Natural killer cell (primary cell): ENCODE data around the gene RXFP2. TPM values are rescaled to one million over a fixed set of nuclear protein-coding genes. Genes with fewer than 3 reads are reported as not detected.

Experiments
- ATAC-seq, 3 donors: fragments of 150-1000 bp in 2 of 3; fragments of 200-7000 bp in 1 of 3; cut with Tn5 transposase; 1 replicate in 1 of 3; 2 replicates in 2 of 3; pipeline ENCODE4 v1.10.0; 2021; ENCODE audit warnings: mild to moderate bottlenecking in 2 of 3, moderate library complexity in 2 of 3
- DNase-seq, 2 donors: peaks; one replicate each; pipeline versions ENCODE4 v3.0.0 to v3.0.0-alpha.2; 2013 to 2021; ENCODE audit warnings: mixed read lengths in 1 of 2
- H3K27ac ChIP-seq: one replicate; pipeline ENCODE4 v1.5.1; 2013; ENCODE audit warnings: mild to moderate bottlenecking, low read length
- H3K27me3 ChIP-seq: one replicate; pipeline ENCODE4 v1.6.1; 2013; ENCODE audit warnings: low read length; ENCODE audit not compliant: control insufficient read depth, insufficient read depth
- H3K36me3 ChIP-seq: one replicate; pipeline ENCODE4 v1.6.1; 2013; ENCODE audit warnings: low read length; ENCODE audit not compliant: control insufficient read depth, insufficient read depth
- H3K4me1 ChIP-seq: one replicate; pipeline ENCODE4 v1.6.1; 2013; ENCODE audit warnings: low read length; ENCODE audit not compliant: control insufficient read depth, insufficient read depth
- H3K4me3 ChIP-seq: one replicate; pipeline ENCODE4 v1.5.1; 2013; ENCODE audit warnings: low read length
- H3K9me3 ChIP-seq: one replicate; pipeline ENCODE4 v1.6.1; 2013; ENCODE audit warnings: low read length; ENCODE audit not compliant: control insufficient read depth, insufficient read depth
- H3K27ac Mint-ChIP-seq, 2 donors: one replicate each; pipeline ENCODE4 v1.8.0; 2022; ENCODE audit warnings: mild to moderate bottlenecking in 2 of 2, mixed read lengths in 2 of 2, moderate library complexity in 1 of 2
- H3K27me3 Mint-ChIP-seq, 2 donors: one replicate each; pipeline ENCODE4 v1.8.0; 2022; ENCODE audit warnings: low read depth in 2 of 2, mixed read lengths in 2 of 2
- H3K36me3 Mint-ChIP-seq: one replicate; pipeline ENCODE4 v1.8.0; 2022; ENCODE audit warnings: mixed read lengths
- H3K4me1 Mint-ChIP-seq, 2 donors: one replicate each; pipeline ENCODE4 v1.8.0; 2022; ENCODE audit warnings: mixed read lengths in 2 of 2
- H3K4me3 Mint-ChIP-seq: one replicate; pipeline ENCODE4 v1.8.0; 2022; ENCODE audit warnings: mild to moderate bottlenecking, moderate library complexity, mixed read lengths
- H3K9me3 Mint-ChIP-seq, 2 donors: one replicate each; pipeline ENCODE4 v1.8.0; 2022; ENCODE audit warnings: mixed read lengths in 2 of 2
- WGBS: methylation state at CpG from one replicate; pipeline ENCODE4 v1.1.7; 2013; ENCODE audit warnings: missing lambda C conversion rate; ENCODE audit not compliant: insufficient coverage; 5-methylcytosine and 5-hydroxymethylcytosine counted together
- intact Hi-C: fragments of 100-400 bp; cut with micrococcal nuclease; formaldehyde crosslinking; loops from one replicate; pipeline ENCODE4 v1.14.2; 2022
- total RNA-seq, 4 donors: library from RNA; stranded (reverse); fragments of 120-200 nt in 1 of 4; gene quantifications; one replicate each; pipeline versions ENCODE4 v1.2.3 to v1.2.4, GENCODE V29; 2013 to 2022
- TF ChIP-seq, protein P1 (sequence below): fragments of 200-600 bp; IDR thresholded peaks from one replicate; pipeline ENCODE4 v1.8.0; 2022; ENCODE audit warnings: antibody characterized with exemption

Gene RXFP2
- total RNA-seq, 3 donors from 2014 or later (not counting 1 experiment from before 2014, with no cell fraction given): not detected

DNA sequence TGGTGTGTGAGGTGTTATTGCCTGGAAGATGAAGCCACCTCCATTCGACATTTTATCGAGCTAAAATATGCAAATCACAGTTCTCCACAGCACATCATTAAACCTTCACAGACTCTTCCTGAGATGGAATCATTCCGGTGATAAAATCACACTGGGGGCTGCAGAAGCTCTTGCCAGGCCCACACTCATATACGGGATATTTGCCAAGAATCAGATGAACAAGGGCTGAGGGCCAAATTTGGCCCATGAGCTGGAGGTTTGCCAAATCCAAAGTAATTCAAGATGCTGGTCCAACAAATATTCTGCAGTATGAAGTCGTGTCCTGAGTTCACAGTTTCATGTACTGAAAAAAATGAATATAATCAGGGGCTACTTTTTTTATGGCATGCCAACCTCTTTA lies 16.7 kb upstream of the RXFP2 start:
- Mint-ChIP-seq H3K4me1 (no peaks in the 10 kb centered on the region), H3K4me3 (no peak overlapping the region), H3K36me3 (no peaks in the 10 kb centered on the region), H3K9me3 (no peaks in the 10 kb centered on the region), H3K27me3 (peaks cover 19 to 25% of the 10 kb centered on the region in 2 donors), H3K27ac (no peak overlapping the region)
- ATAC-seq: no peak
- WGBS: 86% methylated on average over 4 of the region's 5 CpGs
- Histone ChIP-seq H3K4me1 (no peaks in the 10 kb centered on the region), H3K36me3 (no peaks in the 10 kb centered on the region), H3K9me3 (no peaks in the 10 kb centered on the region), H3K27me3 (no peaks in the 10 kb centered on the region), H3K4me3 (no peak overlapping the region), H3K27ac (no peak overlapping the region)
- intact Hi-C loops: no loop called here
- TF ChIP-seq, protein P1, sequence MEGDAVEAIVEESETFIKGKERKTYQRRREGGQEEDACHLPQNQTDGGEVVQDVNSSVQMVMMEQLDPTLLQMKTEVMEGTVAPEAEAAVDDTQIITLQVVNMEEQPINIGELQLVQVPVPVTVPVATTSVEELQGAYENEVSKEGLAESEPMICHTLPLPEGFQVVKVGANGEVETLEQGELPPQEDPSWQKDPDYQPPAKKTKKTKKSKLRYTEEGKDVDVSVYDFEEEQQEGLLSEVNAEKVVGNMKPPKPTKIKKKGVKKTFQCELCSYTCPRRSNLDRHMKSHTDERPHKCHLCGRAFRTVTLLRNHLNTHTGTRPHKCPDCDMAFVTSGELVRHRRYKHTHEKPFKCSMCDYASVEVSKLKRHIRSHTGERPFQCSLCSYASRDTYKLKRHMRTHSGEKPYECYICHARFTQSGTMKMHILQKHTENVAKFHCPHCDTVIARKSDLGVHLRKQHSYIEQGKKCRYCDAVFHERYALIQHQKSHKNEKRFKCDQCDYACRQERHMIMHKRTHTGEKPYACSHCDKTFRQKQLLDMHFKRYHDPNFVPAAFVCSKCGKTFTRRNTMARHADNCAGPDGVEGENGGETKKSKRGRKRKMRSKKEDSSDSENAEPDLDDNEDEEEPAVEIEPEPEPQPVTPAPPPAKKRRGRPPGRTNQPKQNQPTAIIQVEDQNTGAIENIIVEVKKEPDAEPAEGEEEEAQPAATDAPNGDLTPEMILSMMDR: no peak
- no peak for DNase-seq

DNA sequence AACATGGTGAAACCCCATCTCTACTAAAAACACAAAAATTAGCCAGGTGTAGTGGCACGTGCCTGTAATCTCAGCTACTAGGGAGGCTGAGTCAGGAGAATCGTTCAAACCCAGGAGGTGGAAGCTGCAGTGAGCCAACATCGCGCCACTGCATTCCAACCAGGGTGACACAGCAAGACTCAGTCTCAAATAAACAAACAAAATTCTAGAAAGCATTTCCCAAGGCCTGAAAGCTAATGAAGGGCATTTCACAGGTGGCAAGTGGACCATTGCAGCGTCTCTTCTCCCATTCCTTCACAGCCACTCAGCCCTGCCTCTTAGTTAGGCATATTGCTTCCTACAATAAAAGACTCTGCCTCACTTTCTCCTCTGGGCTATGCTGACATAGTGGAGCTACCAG lies 13.5 kb upstream of the RXFP2 start:
- ATAC-seq (no peak), DNase-seq (no peak)
- intact Hi-C loops: no loop called here
- no peak overlapping the region for H3K4me3 Mint-ChIP-seq
- H3K27ac Mint-ChIP-seq: no peak overlapping the region
- Histone ChIP-seq H3K27ac (no peak overlapping the region), H3K36me3 (no peaks in the 10 kb centered on the region), H3K4me1 (no peaks in the 10 kb centered on the region), H3K4me3 (no peak overlapping the region), H3K27me3 (no peaks in the 10 kb centered on the region), H3K9me3 (no peaks in the 10 kb centered on the region)
- no peaks in the 10 kb centered on the region for H3K9me3 Mint-ChIP-seq
- H3K27me3 Mint-ChIP-seq: peaks cover 22 to 23% of the 10 kb centered on the region in 2 donors
- no peaks in the 10 kb centered on the region for H3K36me3 Mint-ChIP-seq
- no peaks in the 10 kb centered on the region for H3K4me1 Mint-ChIP-seq
- TF ChIP-seq, protein P1: no peak
- WGBS: 97% methylated on average over 5 of the region's 5 CpGs

DNA sequence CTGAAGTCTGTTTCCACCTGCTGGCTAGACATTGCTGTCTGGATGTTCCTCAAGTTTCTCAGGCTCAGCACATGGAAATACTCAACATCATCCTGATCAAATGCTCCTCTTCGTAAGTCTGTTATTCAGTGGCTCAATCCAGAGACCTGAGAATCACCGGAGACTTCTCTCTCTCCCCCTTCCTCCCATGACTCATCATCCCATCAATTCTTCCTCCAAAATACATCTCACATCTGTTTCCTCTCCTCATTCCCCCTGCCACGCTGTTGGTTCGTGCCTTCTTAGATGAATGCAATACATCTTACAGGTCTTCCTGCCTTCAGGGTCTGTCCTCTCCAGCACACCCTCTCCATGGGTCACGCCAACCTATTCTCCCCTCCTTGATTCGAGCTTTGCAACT lies 7.4 kb upstream of the RXFP2 start:
- Mint-ChIP-seq H3K9me3 (no peaks in the 10 kb centered on the region), H3K4me1 (peaks cover 4 to 6% of the 10 kb centered on the region in 2 donors), H3K4me3 (no peak overlapping the region), H3K27ac (no peak overlapping the region), H3K36me3 (no peaks in the 10 kb centered on the region), H3K27me3 (peaks cover 25 to 50% of the 10 kb centered on the region in 2 donors)
- Histone ChIP-seq H3K36me3 (no peaks in the 10 kb centered on the region), H3K9me3 (no peaks in the 10 kb centered on the region), H3K27ac (no peak overlapping the region), H3K4me3 (no peak overlapping the region), H3K4me1 (no peaks in the 10 kb centered on the region), H3K27me3 (no peaks in the 10 kb centered on the region)
- TF ChIP-seq, protein P1: no peak
- ATAC-seq: no peak
- intact Hi-C loops: no loop called here
- DNase-seq: no peak
- WGBS: 6% methylated on average over 6 of the region's 6 CpGs

DNA sequence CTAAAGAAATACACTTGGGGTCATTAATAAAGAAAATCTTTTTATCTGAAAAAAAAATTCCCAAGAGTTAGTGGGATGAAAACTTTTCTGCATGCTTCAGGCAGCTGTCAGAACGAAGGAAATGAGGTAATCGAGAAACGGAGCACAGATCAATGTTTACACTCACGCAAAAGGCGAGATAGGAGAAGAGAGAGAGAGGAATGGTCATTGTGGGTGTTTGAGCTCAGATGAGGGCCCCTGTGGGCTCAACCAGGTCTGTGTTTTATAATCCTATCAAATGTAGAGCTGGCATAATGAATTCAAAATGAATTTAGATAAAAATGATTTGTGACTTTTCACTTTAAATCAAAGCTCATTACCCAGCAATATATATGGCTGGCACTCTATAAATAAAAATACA lies 6.3 kb upstream of the RXFP2 start:
- TF ChIP-seq, protein P1: no peak
- 49% methylated on average over 5 of the region's 5 CpGs for WGBS
- no peak for DNase-seq
- H3K9me3 ChIP-seq: no peaks in the 10 kb centered on the region
- no peak overlapping the region for H3K4me3 Mint-ChIP-seq
- no peak overlapping the region for H3K4me3 ChIP-seq
- no peak overlapping the region for H3K27ac ChIP-seq
- H3K27me3 Mint-ChIP-seq: peaks cover 19 to 39% of the 10 kb centered on the region in 2 donors
- no peaks in the 10 kb centered on the region for H3K36me3 Mint-ChIP-seq
- no peaks in the 10 kb centered on the region for H3K9me3 Mint-ChIP-seq
- intact Hi-C loops: no loop called here
- H3K27ac Mint-ChIP-seq: no peak overlapping the region
- H3K4me1 Mint-ChIP-seq: peaks cover 4 to 6% of the 10 kb centered on the region in 2 donors
- no peaks in the 10 kb centered on the region for H3K4me1 ChIP-seq
- no peaks in the 10 kb centered on the region for H3K36me3 ChIP-seq
- H3K27me3 ChIP-seq: no peaks in the 10 kb centered on the region
- no peak for ATAC-seq
